Measurements from ENCODE around the gene PA2G4. TPM values are rescaled to one million over a fixed set of nuclear protein-coding genes. Genes with fewer than 3 reads are reported as not detected.
"Not testable (repeated sequence)": the region's sequence is repeated elsewhere in the genome, so short reads cannot be mapped to it uniquely, and the experiment has no call there.

Gene PA2G4
- total and polyA plus RNA-seq, 5 experiments from 2014 or later, result 132 to 241 (median 219) TPM

DNA sequence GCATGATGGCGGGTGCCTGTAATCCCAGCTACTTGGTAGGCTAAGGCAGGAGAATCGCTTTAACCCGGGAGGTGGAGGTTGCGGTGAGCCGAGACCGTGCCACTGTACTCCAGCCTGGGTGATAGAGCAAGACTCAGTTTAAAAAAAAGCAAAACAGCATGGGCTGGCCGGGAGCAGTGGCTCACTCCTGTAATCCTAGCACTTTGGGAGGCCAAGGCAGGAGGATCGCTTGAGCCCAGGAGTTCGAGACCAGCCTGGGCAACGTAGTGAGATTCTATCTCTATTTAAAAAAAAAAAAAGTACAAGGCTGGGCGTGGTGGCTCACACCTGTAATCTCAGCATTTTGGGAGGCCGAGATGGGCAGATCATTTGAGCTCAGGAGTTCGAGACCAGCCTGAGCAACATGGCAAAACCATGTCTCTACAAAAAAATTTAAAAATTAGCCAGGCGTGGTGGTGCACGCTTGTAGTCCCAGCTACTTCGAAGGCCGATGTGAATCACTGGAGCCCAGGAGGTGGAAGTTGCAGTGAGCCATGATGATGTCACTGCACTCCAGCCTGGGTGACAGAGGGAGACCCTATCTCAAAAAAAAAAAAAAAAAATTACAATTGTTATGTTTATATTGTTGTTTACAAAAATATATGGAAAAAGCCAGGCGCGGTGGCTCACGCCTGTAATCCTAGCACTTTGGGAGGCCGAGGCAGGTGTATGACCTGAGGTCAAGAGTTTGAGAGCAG is 52.3 kb downstream of the PA2G4 start:
- POLR2A ChIA-PET, result interaction anchor here (0.7 to 13.3 kb wide), 11 partner anchors 13 to 167 kb away, joined by 3 to 163 read pairs (median 4); partner anchors contain the start of genes ESYT1, SMARCC2 and ZC3H10
- H3K9me3 Mint-ChIP-seq, H3K27me3 Mint-ChIP-seq, ATAC-seq, DNase-seq: not testable (repeated sequence)
- Mint-ChIP-seq H3K27ac (peak overlapping the region in 9 of 10 donors; percentile 77 to 99 (median 97)), H3K36me3 (peaks cover 2 to 19% (median 8%) of the 10 kb centered on the region in 3 donors), H3K4me3 (peak overlapping the region; percentile 93 to 99 (median 98)), H3K4me1 (peaks cover 34 to 69% (median 59%) of the 10 kb centered on the region in 4 donors)

DNA sequence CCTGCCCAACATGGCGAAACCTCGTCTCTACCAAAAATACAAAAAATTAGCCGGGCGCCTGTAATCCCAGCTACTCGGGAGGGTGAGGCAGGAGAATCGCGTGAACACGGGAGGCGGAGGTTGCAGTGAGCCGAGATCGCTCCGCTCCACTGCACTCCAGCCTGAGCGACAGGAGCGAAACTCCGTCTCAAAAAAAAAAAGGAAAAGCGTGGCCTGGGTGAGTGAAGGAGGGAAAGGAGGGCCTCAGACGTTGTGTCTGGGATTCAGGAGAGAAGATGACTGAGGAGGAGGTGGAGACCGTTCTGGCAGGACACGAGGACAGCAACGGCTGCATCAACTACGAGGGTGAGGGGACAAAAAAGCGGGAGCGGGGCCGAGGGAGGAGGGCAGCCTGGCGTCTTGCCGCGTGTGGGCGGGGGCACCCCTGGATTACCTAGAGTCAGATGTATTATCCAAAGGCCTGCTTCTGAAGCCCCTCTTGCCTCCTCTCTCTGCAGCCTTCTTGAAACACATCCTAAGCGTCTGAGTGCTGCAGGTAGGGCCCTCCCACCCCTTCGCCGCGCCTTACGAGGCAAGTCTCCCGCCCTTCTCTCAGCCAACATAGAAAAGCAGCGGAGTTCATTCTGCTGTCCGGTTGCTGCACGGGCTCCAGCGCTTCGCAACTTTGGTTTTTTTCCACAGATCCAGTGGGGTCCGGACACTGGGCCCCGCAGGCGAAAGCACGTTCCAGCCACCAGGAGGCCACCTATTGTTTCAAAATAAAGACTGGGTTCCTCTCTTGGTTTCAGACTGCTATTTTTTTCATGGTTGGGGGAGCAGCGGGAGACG is 53.1 kb downstream of the PA2G4 start:
- Mint-ChIP-seq H3K4me1 (peaks cover 32 to 62% (median 55%) of the 10 kb centered on the region in 4 donors), H3K4me3 (peak overlapping the region; percentile 93 to 99 (median 98)), H3K36me3 (peaks cover 2 to 26% (median 8%) of the 10 kb centered on the region in 3 donors), H3K27ac (peak overlapping the region; percentile 94 to 100 (median 98)), H3K27me3 (no peaks in the 10 kb centered on the region), H3K9me3 (no peaks in the 10 kb centered on the region)
- POLR2A ChIA-PET, result interaction anchor here (0.7 to 13.3 kb wide), 12 partner anchors 13 to 168 kb away, joined by 3 to 163 read pairs (median 8); partner anchors contain the start of genes COQ10A, ESYT1, RNF41 and SMARCC2
- DNase-seq, result peak in 9 of 10 donors; percentile 28 to 76 (median 57)
- peak; percentile 50 to 55 for ATAC-seq

DNA sequence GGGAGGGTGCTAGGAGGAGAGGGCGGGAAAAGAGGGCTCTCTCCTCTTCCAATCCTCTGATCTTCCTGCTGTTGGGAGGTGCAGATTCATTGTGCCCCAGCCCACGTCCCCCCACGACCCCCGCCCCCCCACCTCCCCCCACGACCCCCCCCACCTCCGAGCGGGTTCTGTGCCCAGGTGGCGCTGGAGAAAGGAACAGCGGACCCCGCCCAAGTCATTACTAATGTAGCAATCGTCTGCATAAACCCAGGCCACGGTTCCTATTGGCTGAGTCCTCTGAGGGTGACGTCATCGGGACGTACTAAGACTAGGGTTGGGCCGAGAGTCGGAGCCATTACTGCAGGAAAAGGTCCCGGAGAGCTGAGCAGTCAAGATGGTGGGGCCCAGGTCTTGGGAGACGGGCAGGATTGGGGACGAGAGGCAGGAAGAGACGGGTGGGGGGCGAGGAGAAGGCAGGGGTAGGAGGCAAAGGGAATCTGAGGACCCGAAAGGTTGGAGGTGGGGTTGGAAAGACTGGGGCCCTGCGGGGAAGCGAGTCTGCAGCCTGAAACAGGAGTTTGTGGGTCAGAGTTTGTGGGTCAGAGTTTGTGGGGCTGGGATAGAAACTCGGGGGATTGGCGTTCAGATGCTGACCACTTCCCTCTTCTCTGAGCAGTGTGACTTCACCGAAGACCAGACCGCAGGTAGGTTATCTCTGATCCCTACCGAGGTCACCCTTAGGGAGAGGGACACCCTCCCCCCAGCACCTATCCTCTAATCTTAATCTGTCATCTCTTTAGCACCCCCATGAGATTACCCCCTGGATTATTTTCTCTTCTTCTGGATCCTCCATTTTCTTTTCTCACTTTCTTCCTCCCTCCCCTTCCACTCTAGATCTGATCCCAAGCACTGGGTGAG is 53.9 kb downstream of the PA2G4 start, which contains the start of gene MYL6:
TSS of gene MYL6 (plus strand) at position 331 of the 897 bp plus-strand sequence. CDS start at position 374, 43 bp downstream.
- Mint-ChIP-seq H3K36me3 (peaks cover 2 to 35% (median 8%) of the 10 kb centered on the region in 3 donors), H3K9me3 (no peaks in the 10 kb centered on the region), H3K27me3 (no peaks in the 10 kb centered on the region), H3K4me3 (peak within 1 kb of the TSS; percentile 93 to 99 (median 98)), H3K4me1 (peaks cover 32 to 54% (median 49%) of the 10 kb centered on the region in 4 donors), H3K27ac (peak within 1 kb of the TSS; percentile 95 to 100 (median 98))
- ATAC-seq (peak; percentile 85 to 87), DNase-seq (peak; percentile 72 to 97 (median 90))
- POLR2A ChIA-PET, result interaction anchor here (0.7 to 13.3 kb wide), 12 partner anchors 8 to 185 kb away, joined by 3 to 163 read pairs (median 10); partner anchors contain the start of genes ANKRD52, COQ10A, ESYT1 and PA2G4

DNA sequence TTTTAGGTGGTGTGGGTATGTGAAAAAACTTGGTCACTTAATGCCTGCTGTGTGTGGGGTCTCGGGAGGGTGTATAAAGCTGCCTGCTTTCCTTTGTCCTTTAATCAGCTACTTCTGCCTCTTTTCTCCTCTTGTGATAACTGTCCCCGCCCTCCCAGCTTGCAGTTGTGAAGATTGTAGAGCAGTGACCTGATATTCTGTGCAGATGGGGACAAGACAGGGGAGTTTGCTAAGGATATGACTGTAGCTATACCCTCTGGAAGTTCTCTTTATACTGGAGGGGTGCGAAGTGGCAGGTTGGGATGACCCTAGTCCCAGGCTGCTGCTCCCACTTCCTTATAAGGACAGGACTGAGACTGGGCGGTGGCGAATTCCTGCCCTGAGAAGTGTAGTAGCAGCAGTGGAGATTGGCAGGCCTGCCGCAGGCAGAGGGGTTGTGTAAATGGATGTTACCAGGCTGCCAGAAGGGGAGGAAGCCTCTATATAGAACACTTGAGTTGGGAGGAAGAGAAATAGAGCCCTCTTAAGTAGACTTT is 54.6 kb downstream of the PA2G4 start:
- ATAC-seq, result no peak
- POLR2A ChIA-PET, result interaction anchor here (0.6 to 13.3 kb wide), 15 partner anchors 9 to 290 kb away, joined by 3 to 163 read pairs (median 6); partner anchors contain the start of genes ANKRD52, COQ10A, ESYT1 and PA2G4
- Mint-ChIP-seq H3K4me1 (peaks cover 36 to 51% (median 48%) of the 10 kb centered on the region in 4 donors), H3K9me3 (no peaks in the 10 kb centered on the region), H3K4me3 (peak overlapping the region; percentile 93 to 99 (median 98)), H3K36me3 (peaks cover 6 to 42% (median 8%) of the 10 kb centered on the region in 3 donors), H3K27me3 (no peaks in the 10 kb centered on the region), H3K27ac (peak overlapping the region; percentile 95 to 100 (median 98))
- peak in 4 of 10 donors; percentile 23 to 31 (median 26) for DNase-seq

DNA sequence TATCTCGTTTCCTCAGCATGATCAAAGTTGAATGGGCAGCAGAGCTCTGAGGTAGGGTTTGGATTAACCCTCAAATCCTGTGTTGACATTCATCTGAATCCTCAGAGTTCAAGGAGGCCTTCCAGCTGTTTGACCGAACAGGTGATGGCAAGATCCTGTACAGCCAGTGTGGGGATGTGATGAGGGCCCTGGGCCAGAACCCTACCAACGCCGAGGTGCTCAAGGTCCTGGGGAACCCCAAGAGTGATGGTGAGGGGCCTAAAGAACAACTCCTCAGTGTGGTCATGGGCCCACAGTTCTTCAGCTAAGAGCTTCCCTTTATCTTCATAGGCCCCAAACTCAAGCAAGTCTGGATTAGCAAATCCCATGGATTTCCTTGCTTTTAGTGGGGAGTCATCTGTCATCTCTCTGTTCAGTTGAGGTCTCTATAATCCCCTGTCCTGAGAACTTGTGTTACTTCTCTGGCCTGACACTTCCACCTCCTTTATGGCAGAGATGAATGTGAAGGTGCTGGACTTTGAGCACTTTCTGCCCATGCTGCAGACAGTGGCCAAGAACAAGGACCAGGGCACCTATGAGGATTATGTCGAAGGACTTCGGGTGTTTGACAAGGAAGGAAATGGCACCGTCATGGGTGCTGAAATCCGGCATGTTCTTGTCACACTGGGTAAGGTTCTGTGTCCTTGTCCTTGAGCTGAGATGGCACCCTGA is 55.3 kb downstream of the PA2G4 start:
- peak overlapping the region; percentile 95 to 100 (median 98) for H3K27ac Mint-ChIP-seq
- peaks cover 6 to 48% (median 8%) of the 10 kb centered on the region in 3 donors for H3K36me3 Mint-ChIP-seq
- peaks cover 36 to 53% (median 50%) of the 10 kb centered on the region in 4 donors for H3K4me1 Mint-ChIP-seq
- POLR2A ChIA-PET, result interaction anchor here (0.5 to 13.3 kb wide), 15 partner anchors 10 to 290 kb away, joined by 3 to 163 read pairs (median 3); partner anchors contain the start of genes ANKRD52, COQ10A, ESYT1 and PA2G4
- H3K27me3 Mint-ChIP-seq, result no peaks in the 10 kb centered on the region
- H3K4me3 Mint-ChIP-seq, result peak overlapping the region; percentile 93 to 99 (median 98)
- no peak for DNase-seq
- ATAC-seq, result no peak
- H3K9me3 Mint-ChIP-seq, result no peaks in the 10 kb centered on the region

DNA sequence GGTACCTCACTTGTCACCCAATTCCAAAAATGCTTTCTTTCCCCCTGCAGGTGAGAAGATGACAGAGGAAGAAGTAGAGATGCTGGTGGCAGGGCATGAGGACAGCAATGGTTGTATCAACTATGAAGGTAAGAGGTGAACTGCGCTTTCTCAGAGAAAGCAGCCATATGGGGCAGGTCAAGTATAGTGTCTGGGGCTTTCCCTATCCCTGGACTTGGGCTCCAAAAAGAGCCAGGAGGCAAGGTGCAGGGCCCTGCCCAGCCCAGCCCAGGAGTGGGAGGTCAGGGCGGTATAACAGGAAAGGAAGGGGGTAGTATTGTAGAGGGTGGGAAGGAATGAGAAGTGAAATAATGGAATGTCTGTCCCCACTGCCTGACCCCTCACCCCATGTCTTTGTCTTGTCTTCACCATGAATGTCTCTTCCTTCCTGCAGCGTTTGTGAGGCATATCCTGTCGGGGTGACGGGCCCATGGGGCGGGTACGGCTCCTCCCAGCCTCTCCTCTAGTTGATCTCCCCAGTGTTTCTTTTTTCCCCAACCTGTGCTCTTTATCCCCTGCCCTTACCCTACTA is 55.9 kb downstream of the PA2G4 start:
- ATAC-seq, result peak; percentile 24 to 62
- peaks cover 35 to 53% (median 49%) of the 10 kb centered on the region in 4 donors for H3K4me1 Mint-ChIP-seq
- POLR2A ChIA-PET, result interaction anchor here (0.5 to 13.3 kb wide), 15 partner anchors 9 to 289 kb away, joined by 3 to 163 read pairs (median 4); partner anchors contain the start of genes ESYT1, MYL6B, PA2G4 and RNF41
- no peaks in the 10 kb centered on the region for H3K27me3 Mint-ChIP-seq
- peaks cover 6 to 52% (median 8%) of the 10 kb centered on the region in 3 donors for H3K36me3 Mint-ChIP-seq
- H3K4me3 Mint-ChIP-seq, result peak overlapping the region; percentile 93 to 99 (median 98)
- DNase-seq, result peak; percentile 38 to 77 (median 58)
- H3K27ac Mint-ChIP-seq, result peak overlapping the region; percentile 88 to 100 (median 98)
- no peaks in the 10 kb centered on the region for H3K9me3 Mint-ChIP-seq

DNA sequence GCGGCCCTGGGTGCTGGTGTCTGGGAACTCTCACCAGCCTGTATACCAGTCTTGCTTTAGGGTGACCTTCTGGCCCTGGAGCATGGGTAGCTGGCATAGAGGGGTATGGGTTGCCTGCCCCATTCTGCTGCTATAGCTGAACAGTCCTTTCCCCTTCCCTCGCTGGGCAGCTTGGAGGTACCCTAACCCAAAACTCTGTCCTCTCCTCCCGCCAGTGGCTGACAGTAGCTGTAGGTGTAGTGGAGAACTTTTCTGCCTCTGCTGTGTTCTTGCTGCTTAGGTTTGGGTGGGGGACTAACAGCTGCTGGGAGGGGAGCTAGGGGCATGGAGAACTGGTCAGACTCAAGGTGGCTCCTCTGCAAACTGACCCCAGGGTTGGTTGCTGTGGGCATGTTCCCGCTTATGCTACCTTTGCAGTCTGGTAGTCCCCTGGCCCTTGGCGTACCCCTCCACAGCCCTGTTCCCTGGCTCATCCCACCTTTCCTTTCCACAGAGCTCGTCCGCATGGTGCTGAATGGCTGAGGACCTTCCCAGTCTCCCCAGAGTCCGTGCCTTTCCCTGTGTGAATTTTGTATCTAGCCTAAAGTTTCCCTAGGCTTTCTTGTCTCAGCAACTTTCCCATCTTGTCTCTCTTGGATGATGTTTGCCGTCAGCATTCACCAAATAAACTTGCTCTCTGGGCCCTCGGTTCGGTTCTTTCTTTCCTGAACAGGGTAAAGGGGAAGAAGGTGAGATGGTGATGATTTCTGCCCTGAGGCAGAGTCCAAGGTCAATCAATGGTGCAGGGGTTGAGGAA is 56.7 kb downstream of the PA2G4 start:
- H3K27ac Mint-ChIP-seq, result peak overlapping the region; percentile 88 to 100 (median 98)
- DNase-seq (no peak), ATAC-seq (no peak)
- POLR2A ChIA-PET, result interaction anchor here (0.6 to 13.3 kb wide), 16 partner anchors 8 to 565 kb away, joined by 3 to 163 read pairs (median 4); partner anchors contain the start of genes ESYT1, MYL6B, SMARCC2 and ZC3H10
- H3K9me3 Mint-ChIP-seq, result no peaks in the 10 kb centered on the region
- peak overlapping the region; percentile 93 to 99 (median 98) for H3K4me3 Mint-ChIP-seq
- no peaks in the 10 kb centered on the region for H3K27me3 Mint-ChIP-seq
- peaks cover 32 to 53% (median 45%) of the 10 kb centered on the region in 4 donors for H3K4me1 Mint-ChIP-seq
- H3K36me3 Mint-ChIP-seq, result peaks cover 6 to 60% (median 8%) of the 10 kb centered on the region in 3 donors

DNA sequence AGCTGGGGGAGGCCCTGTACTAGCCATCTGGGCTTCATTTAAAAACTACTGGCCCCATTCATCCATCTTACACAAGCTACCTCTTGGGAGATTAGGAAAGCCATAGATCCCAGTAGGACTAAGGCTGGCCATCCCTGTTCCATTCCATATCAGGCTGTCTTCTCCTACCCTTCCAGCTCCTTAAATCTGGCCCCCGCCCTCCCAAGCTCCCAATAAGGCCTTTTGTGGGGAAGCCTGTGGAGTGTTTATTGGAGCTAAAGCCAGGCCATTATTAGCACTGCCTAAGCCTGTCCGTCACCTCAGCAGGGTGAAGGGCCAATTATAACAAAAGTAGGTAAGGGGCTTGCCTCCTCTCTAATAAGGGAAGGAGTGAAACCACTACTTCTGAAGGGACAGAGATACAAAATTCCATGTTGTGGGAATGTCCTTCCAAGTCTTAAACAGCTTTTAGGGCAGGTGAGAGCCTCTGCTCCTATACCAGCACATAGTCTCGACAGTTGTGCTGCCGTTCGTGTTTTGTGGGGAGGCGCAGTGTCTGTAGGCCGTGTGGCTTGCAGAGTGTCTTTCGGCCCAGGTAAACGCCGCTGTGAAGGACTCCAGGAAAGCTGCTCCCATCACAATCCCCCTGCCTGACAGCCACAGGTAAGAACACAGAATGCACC is 57.5 kb downstream of the PA2G4 start:
- H3K27ac Mint-ChIP-seq, result peak overlapping the region; percentile 78 to 100 (median 98)
- H3K9me3 Mint-ChIP-seq, result no peaks in the 10 kb centered on the region
- peak overlapping the region in 9 of 10 donors; percentile 1 to 99 (median 93) for H3K4me3 Mint-ChIP-seq
- ATAC-seq, result no peak
- peaks cover 32 to 53% (median 44%) of the 10 kb centered on the region in 4 donors for H3K4me1 Mint-ChIP-seq
- H3K36me3 Mint-ChIP-seq, result peaks cover 6 to 67% (median 8%) of the 10 kb centered on the region in 3 donors
- POLR2A ChIA-PET, result interaction anchor here (0.6 to 13.3 kb wide), 15 partner anchors 11 to 154 kb away, joined by 3 to 163 read pairs (median 4); partner anchors contain the start of genes ESYT1, MYL6B, SMARCC2 and ZC3H10
- no peaks in the 10 kb centered on the region for H3K27me3 Mint-ChIP-seq
- no peak for DNase-seq
